Fibroblast of lung (primary cell): ENCODE measurements around the gene NIP7. TPM values are rescaled to one million over a fixed set of nuclear protein-coding genes. Genes with fewer than 3 reads are reported as not detected.

Experiments used
- DNase-seq, 2 donors: peaks; one replicate each; pipeline versions ENCODE4 v3.0.0 to v3.0.0-alpha.2; 2010; ENCODE audit warnings: low read depth in 2 of 2
- H2AFZ ChIP-seq: 2 replicates; pipeline ENCODE4 v1.5.1; 2012; ENCODE audit warnings: low read length, control low read depth, inconsistent platforms
- H3K27ac ChIP-seq: 2 replicates; pipeline ENCODE4 v1.5.1; 2011; ENCODE audit warnings: low read length, control low read depth; ENCODE audit not compliant: insufficient read depth
- H3K27me3 ChIP-seq: 2 replicates; pipeline ENCODE4 v1.5.1; 2011; ENCODE audit warnings: mild to moderate bottlenecking, low read length; ENCODE audit not compliant: control insufficient read depth, insufficient read depth
- H3K36me3 ChIP-seq: 2 replicates; pipeline ENCODE4 v1.5.1; 2011; ENCODE audit warnings: low read length; ENCODE audit not compliant: control insufficient read depth, insufficient read depth
- H3K4me1 ChIP-seq: 2 replicates; pipeline ENCODE4 v1.5.1; 2011; ENCODE audit warnings: low read length; ENCODE audit not compliant: control insufficient read depth, insufficient read depth; ENCODE audit errors: extremely low read depth
- H3K4me2 ChIP-seq: 2 replicates; pipeline ENCODE4 v1.5.1; 2011; ENCODE audit warnings: low read length, control low read depth; ENCODE audit not compliant: insufficient read depth; ENCODE audit errors: extremely low read depth
- H3K4me3 ChIP-seq, 4 experiments: fragments of 200-600 bp in 1 of 4; sonication (generic) in 1 of 4; replicated peaks in 1 of 4; 2 replicates each; pipeline ENCODE4 v1.5.1; 2011 to 2016; ENCODE audit warnings: low read length in 4 of 4, low read depth in 3 of 4, mild to moderate bottlenecking in 3 of 4, control low read depth in 2 of 4, inconsistent platforms in 1 of 4, mixed read lengths in 1 of 4; ENCODE audit not compliant: insufficient read depth in 1 of 4; ENCODE audit errors: control extremely low read depth in 1 of 4
- H3K79me2 ChIP-seq: 2 replicates; pipeline ENCODE4 v1.5.1; 2012; ENCODE audit warnings: mild to moderate bottlenecking, low read length, inconsistent platforms; ENCODE audit not compliant: control insufficient read depth, insufficient read depth
- H3K9ac ChIP-seq: 2 replicates; pipeline ENCODE4 v1.5.1; 2011; ENCODE audit warnings: mild to moderate bottlenecking, low read length, control low read depth; ENCODE audit not compliant: insufficient read depth
- H3K9me3 ChIP-seq: 2 replicates; pipeline ENCODE4 v1.5.1; 2012; ENCODE audit warnings: low read depth, low read length; ENCODE audit not compliant: control insufficient read depth, insufficient read depth
- H4K20me1 ChIP-seq: 2 replicates; pipeline ENCODE4 v1.5.1; 2011; ENCODE audit warnings: low read length; ENCODE audit not compliant: control insufficient read depth, insufficient read depth; ENCODE audit errors: extremely low read depth
- EZH2 ChIP-seq: IDR thresholded peaks from 2 replicates; pipeline ENCODE4 v1.5.1; 2012; ENCODE audit warnings: low read length, control low read depth, mild to moderate bottlenecking; ENCODE audit errors: missing control alignments
- polyA plus RNA-seq, 2 donors: library from polyadenylated mRNA; depleted of rRNA in 1 of 2; stranded (reverse) in 1 of 2; unstranded in 1 of 2; fragments of >200 nt; gene quantifications; 2 replicates each; pipeline ENCODE4 v1.2.1, GENCODE V29; 2011 to 2012; ENCODE audit warnings: missing spikeins in 1 of 2
- total RNA-seq: library from RNA; depleted of rRNA; stranded (reverse); fragments of >200 nt; gene quantifications from 2 replicates; pipeline ENCODE4 v1.2.1, GENCODE V29; 2014
- TF ChIP-seq, protein P1 (sequence below), 2 donors: IDR thresholded peaks in 1 of 2; conservative IDR thresholded peaks in 1 of 2; 1 replicate in 1 of 2; 2 replicates in 1 of 2; pipeline ENCODE4 v1.5.1; 2011 to 2012; ENCODE audit warnings: low read length in 2 of 2, control low read depth in 1 of 2, inconsistent platforms in 1 of 2, low read depth in 1 of 2, mild to moderate bottlenecking in 1 of 2

The NIP7 gene
- total and polyA plus RNA-seq, 2 donors (not counting 1 experiment from before 2014, with no cell fraction given): 13.3 to 20.0 TPM

DNA sequence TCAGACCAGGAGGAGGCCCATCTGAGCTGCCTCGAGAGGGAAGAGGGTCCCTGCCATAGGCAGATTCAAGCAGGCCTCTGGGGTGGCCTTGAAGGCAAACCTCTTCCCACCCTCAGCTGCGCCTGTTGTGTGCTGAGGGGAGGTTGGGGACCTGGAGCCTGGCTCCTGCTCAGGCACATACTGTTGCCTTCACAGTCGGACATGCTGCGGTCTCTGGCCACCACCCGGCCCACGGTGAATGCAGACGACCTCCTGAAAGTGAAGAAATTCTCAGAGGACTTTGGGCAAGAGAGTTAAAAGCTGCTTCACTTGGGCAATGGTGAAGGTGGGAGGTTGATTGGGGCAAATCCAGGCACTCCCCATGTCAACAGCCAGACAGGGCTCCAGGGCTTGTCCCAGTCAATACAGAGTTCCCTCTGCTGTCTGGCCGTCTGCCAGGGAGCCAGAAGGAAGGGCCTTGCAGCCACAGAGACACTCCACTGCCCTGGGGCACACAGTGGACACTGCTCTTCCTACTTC, 15.5 kb upstream of the NIP7 start:
- Histone ChIP-seq H3K27ac (no peak overlapping the region), H3K79me2 (peaks cover 47% of the 10 kb centered on the region), H3K9ac (no peak overlapping the region), H2AFZ (no peak overlapping the region), H3K4me3 (no peak overlapping the region), H3K9me3 (no peaks in the 10 kb centered on the region), H3K27me3 (no peaks in the 10 kb centered on the region), H4K20me1 (no peaks in the 10 kb centered on the region), H3K4me1 (peaks cover 5% of the 10 kb centered on the region), H3K4me2 (no peak overlapping the region), H3K36me3 (peaks cover 40% of the 10 kb centered on the region)
- TF ChIP-seq, protein P1, sequence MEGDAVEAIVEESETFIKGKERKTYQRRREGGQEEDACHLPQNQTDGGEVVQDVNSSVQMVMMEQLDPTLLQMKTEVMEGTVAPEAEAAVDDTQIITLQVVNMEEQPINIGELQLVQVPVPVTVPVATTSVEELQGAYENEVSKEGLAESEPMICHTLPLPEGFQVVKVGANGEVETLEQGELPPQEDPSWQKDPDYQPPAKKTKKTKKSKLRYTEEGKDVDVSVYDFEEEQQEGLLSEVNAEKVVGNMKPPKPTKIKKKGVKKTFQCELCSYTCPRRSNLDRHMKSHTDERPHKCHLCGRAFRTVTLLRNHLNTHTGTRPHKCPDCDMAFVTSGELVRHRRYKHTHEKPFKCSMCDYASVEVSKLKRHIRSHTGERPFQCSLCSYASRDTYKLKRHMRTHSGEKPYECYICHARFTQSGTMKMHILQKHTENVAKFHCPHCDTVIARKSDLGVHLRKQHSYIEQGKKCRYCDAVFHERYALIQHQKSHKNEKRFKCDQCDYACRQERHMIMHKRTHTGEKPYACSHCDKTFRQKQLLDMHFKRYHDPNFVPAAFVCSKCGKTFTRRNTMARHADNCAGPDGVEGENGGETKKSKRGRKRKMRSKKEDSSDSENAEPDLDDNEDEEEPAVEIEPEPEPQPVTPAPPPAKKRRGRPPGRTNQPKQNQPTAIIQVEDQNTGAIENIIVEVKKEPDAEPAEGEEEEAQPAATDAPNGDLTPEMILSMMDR (conservative IDR thresholded peaks at IDR 0.05 in 1 of 2, IDR thresholded peaks at IDR 0.05 in 1 of 2; ENCODE audit: low read depth in 1 of 2, low read length in 2 of 2): no peak
- TF ChIP-seq EZH2: no peak
- DNase-seq: no peak

GRCh38 chr16:69324585-69325253, 14.9 kb upstream of the NIP7 start:
- Histone ChIP-seq H3K4me1 (peaks cover 7% of the 10 kb centered on the region), H3K27ac (no peak overlapping the region), H3K27me3 (no peaks in the 10 kb centered on the region), H3K36me3 (peaks cover 34% of the 10 kb centered on the region), H3K9me3 (no peaks in the 10 kb centered on the region), H3K4me3 (no peak overlapping the region), H3K4me2 (no peak overlapping the region), H4K20me1 (no peaks in the 10 kb centered on the region), H3K79me2 (peaks cover 54% of the 10 kb centered on the region), H3K9ac (no peak overlapping the region), H2AFZ (no peak overlapping the region)
- no peak for TF ChIP-seq EZH2
- TF ChIP-seq, protein P1 (conservative IDR thresholded peaks at IDR 0.05 in 1 of 2, IDR thresholded peaks at IDR 0.05 in 1 of 2; ENCODE audit: low read depth in 1 of 2, low read length in 2 of 2): no peak
- DNase-seq: no peak

DNA sequence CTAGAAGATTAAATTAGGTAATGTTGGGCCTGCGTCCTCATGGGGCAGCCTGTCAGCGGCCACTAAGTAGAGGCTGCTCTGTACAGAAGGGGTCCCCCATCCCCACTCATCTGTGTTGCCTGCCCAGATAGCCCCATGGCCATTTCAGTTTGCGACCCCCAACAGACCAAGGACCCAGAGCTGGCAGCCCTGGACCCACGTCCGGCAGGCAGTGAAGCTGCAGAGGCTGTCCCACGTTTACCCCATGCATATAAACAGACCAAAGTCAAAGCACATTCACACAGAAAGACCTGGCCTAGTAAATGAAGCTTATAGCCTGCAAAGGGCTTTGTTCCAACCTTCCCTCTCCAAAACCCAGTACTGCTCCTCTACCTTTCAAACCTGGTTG, 13.8 kb upstream of the NIP7 start:
- Histone ChIP-seq H3K4me3 (no peak overlapping the region), H3K27ac (no peak overlapping the region), H3K4me1 (peaks cover 7% of the 10 kb centered on the region), H3K36me3 (peaks cover 25% of the 10 kb centered on the region), H3K79me2 (peaks cover 58% of the 10 kb centered on the region), H3K27me3 (no peaks in the 10 kb centered on the region), H2AFZ (no peak overlapping the region), H3K9ac (no peak overlapping the region), H4K20me1 (no peaks in the 10 kb centered on the region), H3K4me2 (peak overlapping the region; percentile 36), H3K9me3 (no peaks in the 10 kb centered on the region)
- no peak for DNase-seq
- TF ChIP-seq, protein P1 (conservative IDR thresholded peaks at IDR 0.05 in 1 of 2, IDR thresholded peaks at IDR 0.05 in 1 of 2; ENCODE audit: low read depth in 1 of 2, low read length in 2 of 2): no peak
- TF ChIP-seq EZH2: no peak
